Smooth muscle cell of bladder (primary cell): ENCODE results near the gene WDSUB1. TPM values are rescaled to one million over a fixed set of nuclear protein-coding genes. Genes with fewer than 3 reads are reported as not detected.

Experiments
- total RNA-seq: library from RNA; depleted of rRNA; stranded (reverse); fragments of >200 nt; gene quantifications from 2 replicates; pipeline ENCODE4 v1.2.3, GENCODE V29; 2014

WDSUB1 gene, protein sequence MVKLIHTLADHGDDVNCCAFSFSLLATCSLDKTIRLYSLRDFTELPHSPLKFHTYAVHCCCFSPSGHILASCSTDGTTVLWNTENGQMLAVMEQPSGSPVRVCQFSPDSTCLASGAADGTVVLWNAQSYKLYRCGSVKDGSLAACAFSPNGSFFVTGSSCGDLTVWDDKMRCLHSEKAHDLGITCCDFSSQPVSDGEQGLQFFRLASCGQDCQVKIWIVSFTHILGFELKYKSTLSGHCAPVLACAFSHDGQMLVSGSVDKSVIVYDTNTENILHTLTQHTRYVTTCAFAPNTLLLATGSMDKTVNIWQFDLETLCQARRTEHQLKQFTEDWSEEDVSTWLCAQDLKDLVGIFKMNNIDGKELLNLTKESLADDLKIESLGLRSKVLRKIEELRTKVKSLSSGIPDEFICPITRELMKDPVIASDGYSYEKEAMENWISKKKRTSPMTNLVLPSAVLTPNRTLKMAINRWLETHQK
- total RNA-seq = 8.8 and 9.0 TPM in 2 replicates

DNA sequence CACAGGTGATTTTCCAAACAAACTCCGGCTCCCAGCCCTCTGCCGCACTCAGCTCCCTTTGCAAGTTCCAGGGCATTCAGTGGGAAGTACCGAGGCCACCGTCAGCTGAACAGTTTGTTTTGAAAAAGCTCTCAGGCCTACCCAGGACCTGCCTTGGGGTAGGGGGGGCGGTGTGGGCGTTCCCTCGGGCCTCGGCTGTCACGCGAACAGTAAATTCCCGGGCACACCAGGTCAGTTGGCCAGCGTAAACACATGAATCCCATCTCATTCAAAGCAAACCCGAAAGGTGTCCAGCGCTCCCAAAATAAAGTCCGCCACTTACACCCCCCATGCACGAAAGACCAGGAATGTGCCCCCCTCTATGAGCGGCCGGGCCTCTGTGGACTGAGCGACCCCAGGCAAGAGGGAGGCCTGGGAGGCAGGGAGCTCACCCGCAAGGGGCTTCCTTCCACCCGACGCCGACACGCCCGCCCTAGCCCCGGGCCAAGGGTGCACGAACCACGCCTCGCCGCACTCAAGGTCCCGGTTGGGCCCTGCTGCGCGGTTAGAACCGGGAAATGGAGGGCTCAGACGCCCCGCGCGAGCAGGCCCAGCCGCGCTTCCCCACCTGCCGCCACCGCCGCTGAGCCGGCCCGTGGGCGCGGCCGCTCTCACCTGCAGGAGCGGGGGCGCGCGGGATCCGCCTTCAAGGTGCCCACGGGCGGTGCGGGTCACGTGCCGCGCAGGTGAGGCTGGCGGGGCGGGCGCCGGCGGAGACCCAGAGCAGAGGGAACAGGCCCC lies at the start of gene WDSUB1:
Gene WDSUB1, minus strand, starts transcription at position 775 of the 780 bp plus-strand sequence. CDS start 3,634 bp downstream, outside the sequence.

